GM21576 (cell line): Measurements from ENCODE around the gene WDR20.
"Not testable (repeated sequence)": the region's sequence is repeated elsewhere in the genome, so short reads cannot be mapped to it uniquely, and the experiment has no call there.

Experiments used
- ATAC-seq: cut with Tn5 transposase; IDR thresholded peaks from one replicate; pipeline ENCODE4 v1.9.1; 2021; ENCODE audit warnings: mild to moderate bottlenecking, moderate library complexity; ENCODE audit not compliant: unreplicated experiment

The WDR20 gene, protein sequence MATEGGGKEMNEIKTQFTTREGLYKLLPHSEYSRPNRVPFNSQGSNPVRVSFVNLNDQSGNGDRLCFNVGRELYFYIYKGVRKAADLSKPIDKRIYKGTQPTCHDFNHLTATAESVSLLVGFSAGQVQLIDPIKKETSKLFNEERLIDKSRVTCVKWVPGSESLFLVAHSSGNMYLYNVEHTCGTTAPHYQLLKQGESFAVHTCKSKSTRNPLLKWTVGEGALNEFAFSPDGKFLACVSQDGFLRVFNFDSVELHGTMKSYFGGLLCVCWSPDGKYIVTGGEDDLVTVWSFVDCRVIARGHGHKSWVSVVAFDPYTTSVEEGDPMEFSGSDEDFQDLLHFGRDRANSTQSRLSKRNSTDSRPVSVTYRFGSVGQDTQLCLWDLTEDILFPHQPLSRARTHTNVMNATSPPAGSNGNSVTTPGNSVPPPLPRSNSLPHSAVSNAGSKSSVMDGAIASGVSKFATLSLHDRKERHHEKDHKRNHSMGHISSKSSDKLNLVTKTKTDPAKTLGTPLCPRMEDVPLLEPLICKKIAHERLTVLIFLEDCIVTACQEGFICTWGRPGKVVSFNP

DNA sequence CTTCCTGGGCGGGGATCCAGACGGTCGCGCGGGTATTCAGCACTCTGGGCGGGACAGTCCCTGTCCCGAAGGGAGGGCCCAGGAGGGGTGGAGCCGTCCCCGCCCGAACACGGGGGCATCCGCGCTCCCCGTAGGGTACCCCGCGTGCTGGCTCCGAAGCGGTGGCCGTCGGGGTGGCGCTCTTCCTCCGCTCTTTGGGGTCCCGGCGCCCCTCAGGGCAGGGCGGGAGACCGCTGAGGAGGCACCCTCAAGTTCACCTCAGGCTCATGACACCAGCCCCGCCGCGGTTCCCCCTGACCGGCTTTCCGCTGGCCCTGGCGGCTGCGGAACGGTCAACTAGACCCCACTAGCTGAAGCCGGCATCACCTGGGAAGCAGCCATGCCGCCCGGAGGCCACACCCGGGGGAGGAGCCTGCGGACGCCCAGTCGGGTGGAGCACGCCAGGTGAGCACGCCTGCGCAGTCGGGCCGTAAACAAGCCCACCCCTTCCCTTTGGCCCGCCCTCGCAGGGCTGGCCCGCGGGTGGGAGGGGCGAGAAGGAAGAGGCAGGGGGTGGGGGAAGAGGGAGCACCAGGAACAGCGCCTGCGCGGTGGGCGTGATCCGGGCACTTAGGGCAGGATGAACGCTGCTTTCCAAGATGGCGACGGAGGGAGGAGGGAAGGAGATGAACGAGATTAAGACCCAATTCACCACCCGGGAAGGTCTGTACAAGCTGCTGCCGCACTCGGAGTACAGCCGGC, at the start of gene WDR20:
WDR20 (plus strand) TSS at position 612 of the 741 bp plus-strand sequence; CDS start at position 639, 27 bp downstream.
- ATAC-seq = peak; percentile 93

DNA sequence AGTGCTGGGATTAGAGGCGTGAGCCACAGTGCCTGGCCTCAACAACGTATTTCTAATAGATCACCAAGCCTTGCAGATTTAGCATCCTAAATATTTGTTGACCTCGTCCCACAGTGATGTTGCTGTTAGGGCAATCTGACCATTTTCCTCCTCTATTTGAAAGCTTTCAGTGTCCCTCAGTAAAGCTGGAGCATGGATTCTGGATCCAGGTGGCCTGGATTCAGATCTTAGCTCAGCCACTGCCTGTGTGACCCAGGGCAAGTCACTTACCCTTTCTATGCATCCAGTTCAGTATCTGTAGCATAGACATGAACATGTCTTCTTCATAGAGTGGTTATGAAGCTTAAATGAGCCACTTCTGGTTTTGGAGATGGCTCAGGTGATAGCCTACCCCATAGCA, 49.0 kb upstream of the WDR20 start:
- no peak for ATAC-seq

GRCh38 chr14:102092806-102093205, 46.9 kb upstream of the WDR20 start:
- no peak for ATAC-seq

DNA sequence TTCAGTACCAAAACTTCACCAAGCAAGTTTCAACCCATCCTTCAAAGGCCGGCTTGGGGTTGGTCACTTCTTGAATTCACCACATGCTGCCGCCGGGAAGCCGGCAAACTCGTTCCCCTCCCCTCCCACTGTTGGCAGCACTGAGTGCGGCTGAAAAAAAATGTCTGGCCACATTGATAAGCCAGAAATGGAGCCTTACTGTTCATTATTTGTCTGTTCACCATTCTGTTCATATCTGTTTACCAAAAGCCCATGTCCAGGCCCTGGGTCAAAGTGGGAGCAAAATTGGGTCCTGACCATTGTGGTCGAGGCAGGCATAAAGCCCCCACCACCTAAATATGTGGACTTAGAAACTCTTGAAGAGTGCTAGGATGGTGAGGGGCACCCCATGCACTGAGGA, 45.6 kb upstream of the WDR20 start:
- no peak for ATAC-seq

DNA sequence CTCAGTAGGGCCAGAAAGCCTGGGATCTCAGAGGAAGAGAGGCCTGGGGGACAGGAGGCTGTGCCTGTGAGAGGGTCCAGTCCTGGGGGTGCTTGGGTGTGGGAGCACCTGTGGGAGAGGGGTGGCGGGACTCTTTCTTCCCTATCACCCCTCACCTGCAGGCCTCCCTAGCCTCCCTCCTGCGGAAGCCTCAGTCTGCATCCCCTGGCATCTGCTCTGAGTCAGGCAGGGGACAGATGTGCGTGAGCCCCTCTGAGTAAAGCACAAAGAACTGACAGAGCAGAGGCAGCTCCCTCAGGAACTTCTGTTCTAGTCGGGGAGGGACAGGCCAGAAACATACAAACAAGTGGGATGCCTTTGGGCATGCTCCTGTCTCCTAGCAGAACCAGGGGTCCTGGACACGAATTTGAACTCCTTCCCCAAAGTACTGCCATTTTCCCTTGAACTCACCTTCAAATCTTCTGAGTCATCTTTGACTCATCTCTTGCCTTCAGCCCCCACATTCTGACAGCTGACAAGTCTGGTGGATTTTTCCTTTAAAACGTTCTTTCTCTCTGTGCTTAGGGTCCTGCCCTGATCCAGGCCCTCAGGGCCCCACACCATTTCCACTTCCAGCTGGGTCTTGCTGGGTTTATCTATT, 44.3 kb upstream of the WDR20 start:
- no peak for ATAC-seq

DNA sequence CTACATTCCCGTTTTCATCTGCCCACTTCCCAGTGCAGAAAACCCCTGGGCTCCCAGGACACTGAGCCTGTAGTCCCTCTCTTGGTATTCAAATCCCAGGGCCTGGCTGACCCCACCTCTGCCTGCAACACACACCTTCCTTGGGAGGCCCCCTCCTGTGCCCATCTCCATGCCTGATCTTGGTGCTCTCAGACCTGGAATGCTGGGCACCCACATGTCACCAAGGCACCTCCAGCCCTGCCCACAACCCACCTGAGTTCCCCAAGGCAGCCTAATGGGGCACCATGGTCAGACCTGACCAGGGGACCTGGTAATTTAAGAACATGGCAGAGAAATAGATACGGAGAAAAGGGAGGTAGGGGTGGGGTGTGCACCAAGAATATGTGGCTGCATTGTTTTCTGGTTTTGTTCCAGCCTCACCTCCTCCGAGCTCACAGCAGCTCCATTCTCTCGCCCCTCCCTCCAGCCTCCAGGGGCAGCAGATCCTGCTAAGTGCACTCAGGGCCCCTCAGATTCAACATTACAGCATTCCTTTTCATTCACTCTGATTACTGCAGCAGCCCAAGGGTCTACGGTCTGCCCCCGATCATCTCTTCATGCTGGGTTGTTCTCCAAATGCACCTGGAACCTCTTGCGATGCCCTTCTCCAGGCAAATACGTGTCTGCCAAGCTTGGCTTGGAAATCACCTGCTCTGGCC, 43.7 kb upstream of the WDR20 start:
- no peak for ATAC-seq

DNA sequence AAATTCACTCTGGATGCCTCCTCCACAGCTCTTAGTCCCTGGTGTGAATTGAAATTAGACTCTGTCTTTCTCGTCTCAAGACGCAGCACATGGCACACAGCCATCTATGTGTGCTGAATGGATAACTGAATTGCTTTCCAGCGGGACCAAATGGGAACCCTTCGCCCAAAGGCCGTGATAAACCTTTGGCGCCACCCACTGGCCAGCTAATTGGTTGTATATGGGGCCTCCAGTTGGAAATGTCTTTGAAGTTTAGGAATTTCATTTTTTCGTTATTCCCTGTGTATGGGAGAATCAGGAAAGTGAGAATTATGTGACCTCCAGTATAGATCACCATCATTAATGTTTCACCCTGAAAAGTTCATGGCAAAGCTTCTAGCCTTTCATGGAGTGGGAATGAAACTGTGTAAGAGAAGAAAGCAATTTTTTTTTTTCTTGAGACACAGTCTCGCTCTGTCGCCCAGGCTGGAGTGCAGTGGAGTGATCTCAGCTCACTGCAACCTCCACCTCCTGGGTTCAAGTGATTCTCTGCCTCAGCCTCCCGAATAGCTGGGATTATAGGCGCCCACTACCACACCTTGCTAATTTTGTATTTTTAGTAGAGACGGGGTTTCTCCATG, 43.0 kb upstream of the WDR20 start:
- no peak for ATAC-seq

- no peak for ATAC-seq
These were observed 42.1 kb upstream of the WDR20 start for GRCh38 chr14:102097441-102098135.

DNA sequence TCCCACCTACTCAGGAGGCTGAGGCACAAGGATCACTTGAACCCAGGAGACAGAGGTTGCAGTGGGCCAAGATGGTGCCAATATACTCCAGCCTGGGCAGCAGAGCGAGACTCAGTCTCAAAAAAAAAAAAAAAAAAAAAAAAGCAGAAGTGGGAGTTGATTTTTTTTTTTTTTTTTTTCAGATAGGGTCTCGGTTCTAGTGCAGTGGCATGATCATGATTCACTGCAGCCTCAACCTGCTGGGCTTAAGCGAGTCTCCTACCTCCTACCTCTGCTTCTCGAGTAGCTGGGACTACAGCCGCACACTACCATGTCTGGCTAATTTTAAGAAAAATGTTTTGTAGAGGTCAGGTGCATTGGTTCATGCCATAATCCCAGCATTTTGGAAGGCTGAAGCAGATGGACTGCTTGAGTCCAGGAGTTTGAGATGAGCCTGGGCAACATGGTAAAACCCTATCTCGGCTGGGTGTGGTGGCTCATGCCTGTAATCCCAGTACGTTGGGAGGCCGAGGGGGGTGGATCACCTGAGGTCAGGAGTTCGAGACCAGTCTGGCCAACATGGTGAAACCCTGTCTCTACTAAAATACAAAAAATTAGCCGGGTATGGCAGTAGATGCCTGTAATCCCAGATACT, 36.5 kb upstream of the WDR20 start:
- peak; percentile 76 for ATAC-seq

DNA sequence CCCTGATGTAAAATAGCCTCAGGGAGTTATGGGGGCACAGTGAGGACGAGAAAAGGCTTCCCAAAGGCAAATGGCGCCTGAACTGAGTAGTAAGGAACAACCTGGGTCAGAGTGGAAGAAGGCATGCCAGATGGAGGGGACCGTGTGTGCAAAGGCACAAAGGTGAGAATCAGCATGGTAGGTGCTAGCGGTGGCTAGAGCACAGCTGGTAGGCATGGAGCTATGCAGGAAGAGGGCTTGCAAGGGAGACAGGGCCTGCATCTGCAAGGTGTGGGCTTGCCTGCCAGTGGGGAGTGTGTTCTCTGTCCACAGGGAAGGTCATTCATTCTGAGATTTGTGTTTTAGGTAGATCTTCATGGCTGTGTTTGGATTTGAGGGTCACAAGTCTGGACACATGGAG, 34.3 kb upstream of the WDR20 start:
- ATAC-seq = no peak

DNA sequence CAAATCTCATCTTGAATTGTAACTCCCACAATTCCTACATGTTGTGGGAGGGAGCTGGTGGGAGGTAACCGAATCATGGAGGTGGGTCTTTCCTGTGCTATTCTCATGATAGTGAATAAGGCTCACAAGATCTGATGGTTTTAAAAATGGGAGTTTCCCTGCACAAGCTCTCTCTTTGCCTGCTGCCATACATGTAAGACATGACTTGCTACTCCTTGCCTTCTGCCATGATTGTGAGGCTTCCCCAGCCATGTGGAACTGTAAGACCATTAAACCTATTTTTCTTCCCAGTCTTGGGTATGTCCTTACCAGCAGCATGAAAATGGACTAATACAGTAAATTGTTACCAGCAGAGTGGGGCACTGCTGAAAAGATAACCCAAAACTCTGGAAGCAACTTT, 30.4 kb upstream of the WDR20 start:
- not testable (repeated sequence) for ATAC-seq

- ATAC-seq = no peak
These were observed 28.6 kb upstream of the WDR20 start for GRCh38 chr14:102111101-102111500.

DNA sequence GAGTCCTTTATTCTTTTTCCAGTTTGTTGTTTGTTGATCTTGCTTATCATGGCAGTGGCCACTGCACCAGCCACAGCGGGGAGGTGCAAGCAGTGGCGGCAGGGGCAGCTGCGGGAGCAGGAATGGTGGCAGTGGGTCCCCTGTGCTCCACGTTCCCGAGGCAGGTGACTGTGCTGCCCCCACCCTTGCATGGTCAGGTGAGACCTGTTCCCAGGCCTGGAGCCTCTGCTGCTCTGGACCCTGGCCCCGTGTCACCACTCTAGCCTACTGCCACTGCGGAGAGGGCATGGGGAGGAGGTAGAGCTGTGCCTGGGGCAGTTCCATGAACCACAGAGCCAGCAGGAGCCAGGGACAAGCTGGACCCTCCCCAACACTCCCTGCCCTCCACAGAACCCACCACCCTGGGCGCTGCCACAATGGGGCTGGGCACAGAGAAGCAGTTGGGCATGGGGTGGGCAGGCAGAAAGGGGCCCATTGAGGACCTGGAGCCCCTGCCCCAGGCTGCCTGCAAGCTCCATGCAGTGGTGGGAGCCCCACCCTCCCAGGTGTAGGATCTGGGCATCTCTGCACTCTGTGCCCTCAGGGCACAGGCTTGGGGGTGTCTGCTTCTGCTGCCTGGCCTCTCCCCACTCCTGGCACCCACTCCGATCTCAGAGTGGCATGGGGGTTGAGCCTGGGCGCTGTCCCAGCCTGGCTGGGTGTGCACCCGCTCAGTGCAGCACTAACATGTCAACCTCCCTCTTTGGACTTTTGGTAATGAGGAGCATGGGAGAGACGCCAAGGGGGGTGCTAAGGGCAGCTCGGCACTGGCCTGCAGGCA, 23.1 kb upstream of the WDR20 start:
- ATAC-seq = no peak

DNA sequence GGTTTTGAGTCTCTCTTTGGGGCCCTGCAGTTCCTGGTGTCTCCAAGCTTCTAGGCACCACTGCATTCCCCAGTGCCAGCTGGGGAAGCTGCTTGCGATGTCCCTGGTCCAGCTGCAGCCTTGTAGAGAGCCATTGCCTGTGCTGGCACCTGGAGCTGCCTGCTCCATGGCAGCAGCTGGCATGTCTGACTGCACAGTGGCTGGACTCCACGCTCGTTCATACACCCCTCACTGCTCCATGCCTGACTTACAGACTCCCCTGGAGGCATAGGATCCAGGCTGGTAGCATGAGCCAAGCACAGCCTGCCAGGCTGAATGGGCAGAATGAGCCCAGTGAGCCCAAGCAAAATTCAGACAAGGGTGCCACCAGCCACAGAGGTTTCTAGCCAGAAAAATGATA, 21.8 kb upstream of the WDR20 start:
- no peak for ATAC-seq

DNA sequence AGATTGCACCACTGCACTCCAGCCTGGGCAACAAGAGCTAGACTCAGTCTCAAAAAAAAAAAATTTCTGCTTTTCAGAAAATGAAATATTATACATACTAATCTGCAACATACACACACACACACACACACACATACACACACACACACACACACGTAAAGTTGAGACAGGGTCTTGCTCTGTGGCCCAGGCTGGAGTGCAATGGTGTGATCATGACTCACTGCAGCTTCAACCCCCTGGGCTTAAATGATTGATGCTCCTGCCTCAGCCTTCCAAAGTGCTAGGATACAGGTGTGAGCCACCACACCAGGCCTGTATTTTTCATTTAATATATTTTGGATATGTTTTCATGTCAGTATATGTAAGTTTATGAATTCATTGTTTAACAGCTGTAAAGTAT, 18.8 kb upstream of the WDR20 start:
- ATAC-seq = no peak

DNA sequence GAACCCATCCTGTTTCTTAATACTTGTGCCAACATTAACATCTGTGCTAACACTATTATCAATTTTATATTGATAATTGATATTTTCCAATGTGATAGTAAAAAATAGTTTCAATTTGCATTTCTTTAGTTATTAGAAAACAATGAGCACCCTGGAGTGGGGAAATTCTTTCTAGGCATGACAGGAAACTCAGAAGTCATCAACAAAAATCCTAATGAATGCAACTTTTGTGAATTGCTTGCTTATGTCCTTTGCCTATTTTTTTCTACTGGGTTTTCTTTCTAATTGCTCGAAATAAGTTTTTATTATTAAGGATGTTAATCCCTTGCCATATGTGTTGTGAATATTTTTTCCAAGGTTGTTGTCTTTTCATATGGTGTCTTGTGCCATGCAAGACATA, 18.1 kb upstream of the WDR20 start:
- ATAC-seq = no peak

DNA sequence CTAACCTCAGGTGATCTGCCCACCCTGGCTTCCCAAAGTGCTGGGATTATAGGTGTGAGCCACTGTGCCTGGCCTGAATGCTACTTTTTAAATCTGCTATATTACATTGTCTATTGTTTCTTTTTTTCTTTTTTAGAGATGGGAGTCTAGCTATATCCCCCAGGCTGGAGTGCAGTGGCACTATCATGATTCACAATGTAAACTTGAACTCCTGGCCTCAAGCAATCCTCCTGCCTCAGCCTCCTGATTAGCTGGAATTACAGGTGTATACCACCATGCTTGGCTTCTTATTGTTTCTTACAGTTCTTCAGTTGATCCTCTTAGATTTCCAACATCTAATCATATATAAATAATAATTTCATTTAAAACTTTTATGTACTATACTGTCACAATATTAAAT, 15.3 kb upstream of the WDR20 start:
- no peak for ATAC-seq

DNA sequence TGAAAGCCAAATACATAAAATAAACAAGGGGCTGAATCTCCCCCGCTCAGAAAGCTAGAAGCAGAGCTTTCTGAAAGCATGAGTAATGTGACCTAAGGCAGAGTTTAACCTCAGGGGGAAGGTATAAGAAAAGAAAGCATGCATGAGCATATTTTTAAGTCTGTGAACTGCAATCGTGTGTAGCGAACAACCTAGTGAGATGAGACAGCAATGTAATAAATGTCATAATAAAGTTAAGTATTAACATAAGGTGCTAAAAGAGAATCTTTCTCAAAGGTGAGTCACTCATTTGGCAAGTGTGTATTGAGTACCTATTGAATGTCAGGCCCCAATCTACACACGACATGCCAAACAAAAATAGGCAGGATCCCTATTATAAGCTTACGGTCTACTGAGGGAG, 14.2 kb upstream of the WDR20 start:
- no peak for ATAC-seq
